HCT116 (cell line): ENCODE results near the gene PRSS56.

ENCODE experiments used
- CEBPB ChIP-seq: IDR thresholded peaks from 2 replicates; pipeline ENCODE4 v1.6.1; 2012; ENCODE audit warnings: low read depth
- CTCF ChIP-seq, 3 experiments: fragments of 200-600 bp in 1 of 3; sonication (generic) in 1 of 3; IDR thresholded peaks in 2 of 3; conservative IDR thresholded peaks in 1 of 3; 2 replicates each; pipeline ENCODE4 v1.5.1; 2012 to 2017; ENCODE audit warnings: low read depth in 2 of 3, low read length in 2 of 3, antibody characterized with exemption in 1 of 3, borderline replicate concordance in 1 of 3, control low read depth in 1 of 3, mild to moderate bottlenecking in 1 of 3, mixed read lengths in 1 of 3, mixed run types in 1 of 3, moderate library complexity in 1 of 3; ENCODE audit not compliant: insufficient read depth in 1 of 3
- EZH2 ChIP-seq: fragments of 200-600 bp; sonication (generic); IDR thresholded peaks from 2 replicates; pipeline ENCODE4 v1.6.1; 2017; ENCODE audit warnings: antibody characterized with exemption, mixed run types
- POLR2A ChIP-seq: IDR thresholded peaks from 2 replicates; pipeline ENCODE4 v1.7.0; 2011; ENCODE audit warnings: borderline replicate concordance; ENCODE audit not compliant: insufficient read depth, insufficient read length; ENCODE audit errors: extremely low read depth
- REST ChIP-seq: IDR thresholded peaks from 2 replicates; pipeline ENCODE4 v1.6.1; 2012; ENCODE audit warnings: low read depth
- SIN3A ChIP-seq: IDR thresholded peaks from 2 replicates; pipeline ENCODE4 v1.6.1; 2012; ENCODE audit warnings: low read depth
- TCF7L2 ChIP-seq: IDR thresholded peaks from 2 replicates; pipeline ENCODE4 v1.7.0; 2011; ENCODE audit warnings: borderline replicate concordance, inconsistent platforms; ENCODE audit not compliant: insufficient read depth, insufficient read length; ENCODE audit errors: extremely low read depth
- ZNF274 ChIP-seq: fragments of 200-500 bp; sonication (Bioruptor generic); IDR thresholded peaks from 2 replicates; pipeline ENCODE4 v1.6.1; 2014; ENCODE audit warnings: mild to moderate bottlenecking, low read depth, low read length, inconsistent platforms
- TF ChIP-seq, protein P1 (sequence below): IDR thresholded peaks from 2 replicates; pipeline ENCODE4 v1.6.1; 2011; ENCODE audit warnings: mild to moderate bottlenecking, low read length, moderate library complexity; ENCODE audit not compliant: insufficient replicate concordance; ENCODE audit errors: extremely low read depth
- TF ChIP-seq, protein P2 (sequence below): IDR thresholded peaks from 2 replicates; pipeline ENCODE4 v1.6.1; 2012

- TF ChIP-seq REST (no peak), EZH2 (no peak), CTCF (IDR thresholded peaks at IDR 0.05 in 2 of 3, conservative IDR thresholded peaks at IDR 0.05 in 1 of 3; ENCODE audit: borderline replicate concordance in 1 of 3, insufficient read depth in 1 of 3, low read depth in 2 of 3, low read length in 2 of 3) (no peak), SIN3A (no peak), POLR2A (no peak), ZNF274 (no peak), CEBPB (no peak), TCF7L2 (no peak)
- TF ChIP-seq, protein P1, sequence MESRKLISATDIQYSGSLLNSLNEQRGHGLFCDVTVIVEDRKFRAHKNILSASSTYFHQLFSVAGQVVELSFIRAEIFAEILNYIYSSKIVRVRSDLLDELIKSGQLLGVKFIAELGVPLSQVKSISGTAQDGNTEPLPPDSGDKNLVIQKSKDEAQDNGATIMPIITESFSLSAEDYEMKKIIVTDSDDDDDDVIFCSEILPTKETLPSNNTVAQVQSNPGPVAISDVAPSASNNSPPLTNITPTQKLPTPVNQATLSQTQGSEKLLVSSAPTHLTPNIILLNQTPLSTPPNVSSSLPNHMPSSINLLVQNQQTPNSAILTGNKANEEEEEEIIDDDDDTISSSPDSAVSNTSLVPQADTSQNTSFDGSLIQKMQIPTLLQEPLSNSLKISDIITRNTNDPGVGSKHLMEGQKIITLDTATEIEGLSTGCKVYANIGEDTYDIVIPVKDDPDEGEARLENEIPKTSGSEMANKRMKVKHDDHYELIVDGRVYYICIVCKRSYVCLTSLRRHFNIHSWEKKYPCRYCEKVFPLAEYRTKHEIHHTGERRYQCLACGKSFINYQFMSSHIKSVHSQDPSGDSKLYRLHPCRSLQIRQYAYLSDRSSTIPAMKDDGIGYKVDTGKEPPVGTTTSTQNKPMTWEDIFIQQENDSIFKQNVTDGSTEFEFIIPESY, result no peak
- TF ChIP-seq, protein P2, sequence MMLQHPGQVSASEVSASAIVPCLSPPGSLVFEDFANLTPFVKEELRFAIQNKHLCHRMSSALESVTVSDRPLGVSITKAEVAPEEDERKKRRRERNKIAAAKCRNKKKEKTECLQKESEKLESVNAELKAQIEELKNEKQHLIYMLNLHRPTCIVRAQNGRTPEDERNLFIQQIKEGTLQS, result no peak
Measured at GRCh38 chr2:232512602-232513001, 7.6 kb upstream of the PRSS56 start.
